ENCODE results near the gene LUZP2.

DNA sequence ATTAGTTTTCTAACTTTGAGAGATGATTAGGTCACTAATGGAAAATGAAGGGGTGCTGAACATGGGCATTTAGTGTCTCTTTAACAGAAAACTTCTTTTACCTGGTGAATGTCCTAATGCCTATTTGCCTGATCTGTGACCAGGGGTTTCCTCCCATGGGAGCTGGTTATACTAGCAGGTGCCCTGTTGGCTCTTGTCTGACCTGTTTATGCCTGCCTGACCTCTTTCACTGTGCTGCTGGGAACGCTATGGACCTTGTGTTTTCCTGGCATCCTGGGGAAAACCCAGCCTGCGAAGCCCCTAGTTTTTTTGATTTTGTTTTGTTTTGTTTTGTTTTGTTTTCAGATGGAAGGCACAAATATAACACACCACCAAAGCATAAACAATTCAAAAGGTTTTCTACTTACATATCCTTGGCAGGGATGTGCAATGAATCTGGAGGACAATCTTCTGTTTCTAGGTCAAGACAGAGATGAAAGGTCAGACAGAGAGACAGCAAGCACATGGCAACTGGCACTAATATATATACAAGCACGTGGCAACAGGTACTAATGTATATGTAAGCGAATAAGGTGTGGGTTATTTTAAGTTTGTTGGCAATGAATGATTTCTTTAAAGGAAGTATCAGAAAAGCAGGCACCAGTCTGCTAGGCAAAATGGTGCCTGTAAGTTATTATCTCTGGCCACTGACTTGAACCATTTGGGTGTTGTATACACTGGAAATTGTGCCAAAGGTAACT is 390.2 kb downstream of the LUZP2 start:
- TF ChIP-seq, protein P1, sequence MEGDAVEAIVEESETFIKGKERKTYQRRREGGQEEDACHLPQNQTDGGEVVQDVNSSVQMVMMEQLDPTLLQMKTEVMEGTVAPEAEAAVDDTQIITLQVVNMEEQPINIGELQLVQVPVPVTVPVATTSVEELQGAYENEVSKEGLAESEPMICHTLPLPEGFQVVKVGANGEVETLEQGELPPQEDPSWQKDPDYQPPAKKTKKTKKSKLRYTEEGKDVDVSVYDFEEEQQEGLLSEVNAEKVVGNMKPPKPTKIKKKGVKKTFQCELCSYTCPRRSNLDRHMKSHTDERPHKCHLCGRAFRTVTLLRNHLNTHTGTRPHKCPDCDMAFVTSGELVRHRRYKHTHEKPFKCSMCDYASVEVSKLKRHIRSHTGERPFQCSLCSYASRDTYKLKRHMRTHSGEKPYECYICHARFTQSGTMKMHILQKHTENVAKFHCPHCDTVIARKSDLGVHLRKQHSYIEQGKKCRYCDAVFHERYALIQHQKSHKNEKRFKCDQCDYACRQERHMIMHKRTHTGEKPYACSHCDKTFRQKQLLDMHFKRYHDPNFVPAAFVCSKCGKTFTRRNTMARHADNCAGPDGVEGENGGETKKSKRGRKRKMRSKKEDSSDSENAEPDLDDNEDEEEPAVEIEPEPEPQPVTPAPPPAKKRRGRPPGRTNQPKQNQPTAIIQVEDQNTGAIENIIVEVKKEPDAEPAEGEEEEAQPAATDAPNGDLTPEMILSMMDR (IDR thresholded peaks at IDR 0.05) = no peak
- no peak for TF ChIP-seq POLR2A (IDR thresholded peaks at IDR 0.05)
